Osteocyte (in vitro differentiated cells): ENCODE results near the gene ZSCAN12. TPM values are rescaled to one million over a fixed set of nuclear protein-coding genes. Genes with fewer than 3 reads are reported as not detected.
"Not testable (repeated sequence)": the region's sequence is repeated elsewhere in the genome, so short reads cannot be mapped to it uniquely, and the experiment has no call there.

ENCODE experiments used
- DNase-seq: peaks from one replicate; pipeline ENCODE4 v3.0.0; 2021; ENCODE audit warnings: mixed read lengths; ENCODE audit not compliant: unreplicated experiment; ENCODE audit errors: extremely low spot score
- H3K27ac Mint-ChIP-seq: one replicate; pipeline ENCODE4 v1.8.0; 2021; ENCODE audit warnings: mild to moderate bottlenecking, mixed read lengths; ENCODE audit not compliant: unreplicated experiment
- H3K27me3 Mint-ChIP-seq: one replicate; pipeline ENCODE4 v1.8.0; 2021; ENCODE audit warnings: mixed read lengths; ENCODE audit not compliant: unreplicated experiment
- H3K36me3 Mint-ChIP-seq: one replicate; pipeline ENCODE4 v1.8.0; 2021; ENCODE audit warnings: mixed read lengths; ENCODE audit not compliant: unreplicated experiment
- H3K4me1 Mint-ChIP-seq: one replicate; pipeline ENCODE4 v1.8.0; 2021; ENCODE audit warnings: mixed read lengths; ENCODE audit not compliant: unreplicated experiment
- H3K4me3 Mint-ChIP-seq: one replicate; pipeline ENCODE4 v1.8.0; 2021; ENCODE audit warnings: mild to moderate bottlenecking, moderate library complexity, mixed read lengths; ENCODE audit not compliant: unreplicated experiment
- H3K9me3 Mint-ChIP-seq: one replicate; pipeline ENCODE4 v1.8.0; 2021; ENCODE audit warnings: mixed read lengths; ENCODE audit not compliant: unreplicated experiment
- CTCF ChIP-seq: fragments of 200-600 bp; sonication (generic); IDR thresholded peaks from 2 replicates; pipeline ENCODE4 v1.5.0; 2021; ENCODE audit warnings: antibody characterized with exemption, mild to moderate bottlenecking, moderate library complexity
- total RNA-seq: library from RNA; stranded (reverse); gene quantifications from 2 replicates; pipeline ENCODE4 v1.2.1, GENCODE V29; 2021

The ZSCAN12 gene
- total RNA-seq, 1 donor from 2014 or later = 4.5 TPM

- H3K27me3 Mint-ChIP-seq = no peaks in the 10 kb centered on the region
- H3K27ac Mint-ChIP-seq = no peak overlapping the region
- no peak overlapping the region for H3K4me3 Mint-ChIP-seq
- H3K36me3 Mint-ChIP-seq = peaks cover 13% of the 10 kb centered on the region
- H3K4me1 Mint-ChIP-seq = no peaks in the 10 kb centered on the region
- TF ChIP-seq CTCF = no peak
- H3K9me3 Mint-ChIP-seq = no peaks in the 10 kb centered on the region
- no peak for DNase-seq
Measured at GRCh38 chr6:28371706-28372451, 27.7 kb downstream of the ZSCAN12 start.

GRCh38 chr6:28371280-28371679 is 28.3 kb downstream of the ZSCAN12 start:
- Mint-ChIP-seq H3K4me3 (no peak overlapping the region), H3K27me3 (no peaks in the 10 kb centered on the region), H3K36me3 (peaks cover 13% of the 10 kb centered on the region), H3K27ac (no peak overlapping the region), H3K4me1 (no peaks in the 10 kb centered on the region), H3K9me3 (no peaks in the 10 kb centered on the region)
- no peak for TF ChIP-seq CTCF
- no peak for DNase-seq

- Mint-ChIP-seq H3K4me1 (no peaks in the 10 kb centered on the region), H3K4me3 (no peak overlapping the region), H3K27ac (no peak overlapping the region), H3K27me3 (no peaks in the 10 kb centered on the region), H3K36me3 (peaks cover 16% of the 10 kb centered on the region), H3K9me3 (no peaks in the 10 kb centered on the region)
- DNase-seq = no peak
- TF ChIP-seq CTCF = no peak
Measured at GRCh38 chr6:28370440-28370839, 29.1 kb downstream of the ZSCAN12 start.

- no peaks in the 10 kb centered on the region for H3K27me3 Mint-ChIP-seq
- H3K36me3 Mint-ChIP-seq = peaks cover 25% of the 10 kb centered on the region
- no peaks in the 10 kb centered on the region for H3K4me1 Mint-ChIP-seq
Measured at GRCh38 chr6:28369463-28369862, 30.1 kb downstream of the ZSCAN12 start.

GRCh38 chr6:28368522-28368921 is 31.0 kb downstream of the ZSCAN12 start:
- Mint-ChIP-seq H3K4me3 (no peak overlapping the region), H3K9me3 (no peaks in the 10 kb centered on the region), H3K27ac (no peak overlapping the region), H3K36me3 (peaks cover 29% of the 10 kb centered on the region), H3K4me1 (no peaks in the 10 kb centered on the region), H3K27me3 (no peaks in the 10 kb centered on the region)
- no peak for DNase-seq
- TF ChIP-seq CTCF = no peak

More at GRCh38 chr6:28369463-28369862, 30.1 kb downstream of the ZSCAN12 start:
- H3K9me3 Mint-ChIP-seq = no peaks in the 10 kb centered on the region
- DNase-seq = no peak
- H3K4me3 Mint-ChIP-seq = no peak overlapping the region
- no peak for TF ChIP-seq CTCF
- no peak overlapping the region for H3K27ac Mint-ChIP-seq

- not testable (repeated sequence) for H3K9me3 Mint-ChIP-seq, H3K27ac Mint-ChIP-seq, DNase-seq, H3K4me1 Mint-ChIP-seq, H3K4me3 Mint-ChIP-seq, H3K27me3 Mint-ChIP-seq
- H3K36me3 Mint-ChIP-seq = peaks cover 29% of the 10 kb centered on the region
Measured at GRCh38 chr6:28365590-28365989, 34.0 kb downstream of the ZSCAN12 start.
